GM12864 (cell line): ENCODE results near the gene CDO1.

ENCODE experiments used
- DNase-seq: peaks from one replicate; pipeline ENCODE4 v3.0.0-alpha.2; 2011; ENCODE audit warnings: low read depth
- H3K4me3 ChIP-seq: 2 replicates; pipeline ENCODE4 v1.5.1; 2011; ENCODE audit warnings: mild to moderate bottlenecking, low read depth, low read length, control low read depth
- CTCF ChIP-seq: IDR thresholded peaks from 2 replicates; pipeline ENCODE4 v1.5.1; 2011; ENCODE audit warnings: low read depth, mild to moderate bottlenecking, moderate library complexity, low read length, control low read depth, inconsistent platforms; ENCODE audit errors: missing control alignments

CDO1 gene

GRCh38 chr5:115842089-115842935, 25.9 kb upstream of the CDO1 start:
- peak overlapping the region; percentile 100 for H3K4me3 ChIP-seq
- peak; percentile 9 for TF ChIP-seq CTCF
- DNase-seq, result peak; percentile 26

- TF ChIP-seq CTCF, result no peak
- peak within 1 kb of the TSS; percentile 100 for H3K4me3 ChIP-seq
Measured at GRCh38 chr5:115841382-115842088, 25.1 kb upstream of the CDO1 start, which contains the start of the genes AP3S1 and ATG12. Gene AP3S1 (plus strand): TSS chr5:115841935. CDS start chr5:115842038, 103 bp downstream. Gene ATG12 (minus strand): TSS chr5:115841565. CDS start chr5:115841552, 13 bp downstream.

GRCh38 chr5:115840873-115841272, 24.4 kb upstream of the CDO1 start:
- DNase-seq, result no peak
- H3K4me3 ChIP-seq, result peak overlapping the region; percentile 100
- no peak for TF ChIP-seq CTCF

More at GRCh38 chr5:115841382-115842088, 25.1 kb upstream of the CDO1 start, which contains the start of the genes AP3S1 and ATG12:
- DNase-seq, result peak; percentile 87

GRCh38 chr5:115838885-115839518, 22.5 kb upstream of the CDO1 start:
- H3K4me3 ChIP-seq, result peak overlapping the region; percentile 23
- DNase-seq, result peak; percentile 47
- peak; percentile 46 for TF ChIP-seq CTCF

- H3K4me3 ChIP-seq, result no peak overlapping the region
- TF ChIP-seq CTCF, result no peak
- no peak for DNase-seq
Measured at GRCh38 chr5:115835481-115835880, 19.0 kb upstream of the CDO1 start.

GRCh38 chr5:115831163-115831768, 14.8 kb upstream of the CDO1 start:
- no peak for DNase-seq
- TF ChIP-seq CTCF, result peak; percentile 61
- no peak overlapping the region for H3K4me3 ChIP-seq
